ENCODE measurements around the gene PCDH9.

Gene PCDH9

DNA sequence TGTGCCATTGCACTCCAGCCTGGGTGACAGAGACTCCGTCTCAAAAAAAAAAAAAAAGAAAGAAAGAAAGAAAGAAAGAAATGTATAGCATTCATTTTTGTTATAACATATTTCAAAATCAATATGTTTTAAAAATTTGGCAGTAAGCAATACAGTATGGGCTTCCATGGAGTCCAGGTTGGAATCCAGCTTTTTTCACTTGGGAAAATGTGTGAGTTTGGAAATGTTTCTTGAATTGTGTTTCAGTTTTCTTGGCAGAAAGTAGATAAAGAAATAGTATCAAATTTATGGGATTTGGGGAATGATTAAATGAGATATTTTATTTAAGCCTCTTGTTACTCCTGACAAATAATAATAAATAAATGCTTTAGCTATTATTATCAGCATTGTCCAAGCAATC, 225.6 kb downstream of the PCDH9 start:
- no peak for DNase-seq (ENCODE audit: extremely low read depth, low read depth)
- no peak overlapping the region for H3K4me3 ChIP-seq (replicated peaks; ENCODE audit: low read depth, low read length)
- TF ChIP-seq, protein P1, sequence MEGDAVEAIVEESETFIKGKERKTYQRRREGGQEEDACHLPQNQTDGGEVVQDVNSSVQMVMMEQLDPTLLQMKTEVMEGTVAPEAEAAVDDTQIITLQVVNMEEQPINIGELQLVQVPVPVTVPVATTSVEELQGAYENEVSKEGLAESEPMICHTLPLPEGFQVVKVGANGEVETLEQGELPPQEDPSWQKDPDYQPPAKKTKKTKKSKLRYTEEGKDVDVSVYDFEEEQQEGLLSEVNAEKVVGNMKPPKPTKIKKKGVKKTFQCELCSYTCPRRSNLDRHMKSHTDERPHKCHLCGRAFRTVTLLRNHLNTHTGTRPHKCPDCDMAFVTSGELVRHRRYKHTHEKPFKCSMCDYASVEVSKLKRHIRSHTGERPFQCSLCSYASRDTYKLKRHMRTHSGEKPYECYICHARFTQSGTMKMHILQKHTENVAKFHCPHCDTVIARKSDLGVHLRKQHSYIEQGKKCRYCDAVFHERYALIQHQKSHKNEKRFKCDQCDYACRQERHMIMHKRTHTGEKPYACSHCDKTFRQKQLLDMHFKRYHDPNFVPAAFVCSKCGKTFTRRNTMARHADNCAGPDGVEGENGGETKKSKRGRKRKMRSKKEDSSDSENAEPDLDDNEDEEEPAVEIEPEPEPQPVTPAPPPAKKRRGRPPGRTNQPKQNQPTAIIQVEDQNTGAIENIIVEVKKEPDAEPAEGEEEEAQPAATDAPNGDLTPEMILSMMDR (IDR thresholded peaks at IDR 0.05; ENCODE audit: low read depth, low read length, missing control alignments), result no peak

DNA sequence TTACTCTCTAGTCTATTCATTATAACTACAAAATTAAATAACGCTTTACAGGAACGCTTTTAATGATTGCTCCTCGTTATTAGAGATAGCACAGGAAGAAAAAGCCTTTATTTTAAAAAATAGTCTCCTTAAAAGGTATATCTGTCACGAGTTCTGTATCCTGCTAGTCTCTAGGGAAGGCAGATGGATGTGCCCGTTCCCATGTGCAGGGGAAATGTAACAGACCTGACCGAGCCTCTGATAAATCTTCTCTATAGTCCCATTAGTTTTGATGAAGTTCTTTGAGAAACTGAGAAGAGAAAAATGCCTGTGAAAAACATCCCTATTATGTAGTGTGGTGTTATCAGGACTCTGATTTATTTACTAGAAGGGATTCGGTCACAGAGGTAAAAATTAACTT, 226.4 kb downstream of the PCDH9 start:
- DNase-seq (ENCODE audit: extremely low read depth, low read depth), result no peak
- TF ChIP-seq, protein P1 (IDR thresholded peaks at IDR 0.05; ENCODE audit: low read depth, low read length, missing control alignments), result no peak
- no peak overlapping the region for H3K4me3 ChIP-seq (replicated peaks; ENCODE audit: low read depth, low read length)

DNA sequence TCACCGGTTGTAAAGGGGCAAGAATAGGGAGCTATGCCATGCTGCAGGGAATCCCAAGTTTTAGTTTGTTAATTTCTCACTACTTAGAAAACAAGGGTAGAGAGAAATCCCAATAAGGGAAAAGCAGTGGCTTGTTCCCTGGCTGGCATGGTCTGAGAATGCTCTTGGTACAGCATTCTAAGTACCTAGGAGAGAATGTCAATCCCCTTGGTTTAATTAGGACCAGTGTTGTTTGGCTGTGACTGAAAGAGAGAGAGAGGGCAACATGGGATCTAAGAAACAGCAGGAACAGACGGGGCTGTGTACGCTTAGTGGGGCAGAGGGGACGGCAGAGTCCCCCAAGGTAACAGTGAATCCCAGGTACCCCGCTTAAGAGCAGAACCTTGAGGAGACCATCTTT, 228.8 kb downstream of the PCDH9 start:
- TF ChIP-seq, protein P1 (IDR thresholded peaks at IDR 0.05; ENCODE audit: low read depth, low read length, missing control alignments), result no peak
- DNase-seq (ENCODE audit: extremely low read depth, low read depth), result no peak
- no peak overlapping the region for H3K4me3 ChIP-seq (replicated peaks; ENCODE audit: low read depth, low read length)

DNA sequence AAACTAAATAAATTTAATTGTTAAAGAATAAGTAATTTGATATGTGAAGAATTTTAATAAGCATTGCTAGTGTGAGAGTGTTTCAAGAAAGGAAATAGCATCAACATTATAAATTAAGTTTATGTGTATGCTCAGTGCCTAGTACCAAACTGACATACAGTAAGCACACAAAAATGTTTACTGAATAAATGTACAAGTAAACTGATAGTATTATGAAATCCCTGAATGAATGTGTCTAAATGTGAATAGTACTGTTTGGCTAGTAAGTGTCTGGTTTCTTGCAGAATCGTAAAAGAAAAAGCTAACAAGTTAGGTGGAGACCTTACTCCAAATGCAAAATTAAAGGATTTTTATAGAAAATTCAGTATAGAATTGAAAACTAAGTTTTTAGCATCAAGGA, 233.6 kb downstream of the PCDH9 start:
- DNase-seq (ENCODE audit: extremely low read depth, low read depth), result no peak
- TF ChIP-seq, protein P1 (IDR thresholded peaks at IDR 0.05; ENCODE audit: low read depth, low read length, missing control alignments), result no peak
- H3K4me3 ChIP-seq (replicated peaks; ENCODE audit: low read depth, low read length), result no peak overlapping the region

DNA sequence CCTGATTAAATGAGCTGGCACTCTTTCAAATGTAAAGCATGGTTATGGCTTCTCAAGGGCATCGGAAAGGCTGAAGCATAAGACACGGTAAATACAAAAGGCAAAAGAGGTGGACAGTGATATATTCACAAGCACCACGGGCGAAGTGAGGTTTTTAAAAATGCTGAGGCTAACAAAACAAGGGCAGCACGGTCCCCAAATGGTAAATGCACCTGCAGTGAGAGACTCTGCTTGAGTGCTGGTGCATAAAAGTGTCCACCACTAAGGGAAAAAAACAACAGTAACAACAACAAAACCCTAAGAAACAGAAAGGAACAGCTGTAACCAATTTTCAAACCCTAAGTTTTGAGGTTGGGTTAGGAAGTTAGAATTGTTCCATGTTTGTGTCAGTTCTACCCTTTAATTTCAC, 234.9 kb downstream of the PCDH9 start:
- no peak for DNase-seq (ENCODE audit: extremely low read depth, low read depth)
- TF ChIP-seq, protein P1 (IDR thresholded peaks at IDR 0.05; ENCODE audit: low read depth, low read length, missing control alignments), result no peak

DNA sequence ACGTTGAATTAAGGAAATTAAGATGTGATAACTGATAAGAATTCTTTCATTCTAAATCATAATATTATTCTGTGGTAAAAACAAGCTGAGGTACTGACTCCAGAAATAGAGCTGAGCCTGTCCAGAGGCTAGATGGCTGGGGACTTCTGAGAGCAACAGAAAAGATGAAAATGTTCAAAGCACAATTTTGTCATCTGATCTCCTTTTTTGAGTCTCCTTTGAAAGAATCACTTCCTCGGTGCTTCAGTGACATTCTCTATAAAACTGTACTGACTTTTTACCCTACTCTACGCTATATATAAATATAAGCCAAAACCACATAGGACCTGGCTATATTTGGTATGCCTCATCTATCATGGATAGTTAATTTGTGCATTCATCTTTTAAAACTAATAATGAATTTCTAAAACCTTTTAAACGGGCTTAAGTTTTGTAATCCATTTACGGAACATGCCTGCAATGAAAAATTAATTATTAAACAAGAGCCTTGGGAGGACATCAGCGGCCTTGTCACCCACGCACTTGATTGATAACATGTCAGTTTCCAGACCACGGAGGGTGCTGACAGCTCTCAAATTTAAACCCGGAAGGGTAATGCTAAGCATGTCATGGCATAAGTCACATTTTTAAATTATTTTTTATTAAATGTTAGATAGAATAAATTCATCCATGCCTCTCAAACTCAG, 235.5 kb downstream of the PCDH9 start:
- H3K4me3 ChIP-seq (replicated peaks; ENCODE audit: low read depth, low read length), result no peak overlapping the region
- TF ChIP-seq, protein P1 (IDR thresholded peaks at IDR 0.05; ENCODE audit: low read depth, low read length, missing control alignments), result no peak
- DNase-seq (ENCODE audit: extremely low read depth, low read depth), result no peak

More for the DNA sequence above, 234.9 kb downstream of the PCDH9 start:
- no peak overlapping the region for H3K4me3 ChIP-seq (replicated peaks; ENCODE audit: low read depth, low read length)

DNA sequence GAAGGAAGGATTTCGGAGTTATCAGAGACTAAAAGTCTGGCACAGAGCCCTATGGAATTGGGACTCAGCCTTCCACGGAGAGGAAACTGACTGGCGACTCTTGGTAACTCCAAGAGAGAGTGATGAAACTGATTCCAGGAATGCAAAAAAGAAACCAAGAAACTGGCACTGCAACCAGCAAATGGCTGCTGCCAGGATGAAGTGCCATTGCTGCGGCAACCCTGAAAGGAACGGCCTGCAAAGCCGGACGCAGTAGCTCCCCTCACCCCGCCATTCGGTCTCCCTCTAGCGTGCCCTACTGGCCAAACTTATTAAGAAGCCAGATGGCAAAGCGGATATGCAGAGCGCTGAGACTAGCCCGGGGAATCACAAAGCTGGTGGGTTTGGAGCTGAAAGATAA, 236.0 kb downstream of the PCDH9 start:
- DNase-seq (ENCODE audit: extremely low read depth, low read depth), result no peak
- H3K4me3 ChIP-seq (replicated peaks; ENCODE audit: low read depth, low read length), result no peak overlapping the region
- TF ChIP-seq, protein P1 (IDR thresholded peaks at IDR 0.05; ENCODE audit: low read depth, low read length, missing control alignments), result peak; percentile 20

Measured in HFF-Myc (cell line).